HEK293T (cell line): Measurements from ENCODE around the gene ADH1A.
"Not testable (repeated sequence)": the region's sequence is repeated elsewhere in the genome, so short reads cannot be mapped to it uniquely, and the experiment has no call there.

Source experiments
- CTCF ChIA-PET: fragments of 350-600 bp; formaldehyde crosslinking; extraction: SDS; loops from one replicate; lab custom pipeline; 2021; ENCODE audit warnings: antibody characterized with exemption, inconsistent platforms; lab: Yijun Ruan, JAX
- POLR2A ChIA-PET: fragments of 350-600 bp; formaldehyde crosslinking; extraction: SDS; loops from one replicate; lab custom pipeline; 2020; ENCODE audit warnings: antibody characterized with exemption, inconsistent platforms; lab: Yijun Ruan, JAX
- DNase-seq: peaks from one replicate; pipeline ENCODE4 v3.0.0; 2012; ENCODE audit warnings: mixed read lengths; ENCODE audit errors: extremely low spot score
- ARNT ChIP-seq: fragments of 450-650 bp; IDR thresholded peaks from 2 replicates; pipeline ENCODE4 v1.6.1; 2017; ENCODE audit warnings: mild to moderate bottlenecking
- BHLHE40 ChIP-seq: fragments of 450-650 bp; IDR thresholded peaks from 2 replicates; pipeline ENCODE4 v1.6.1; 2016; ENCODE audit warnings: mild to moderate bottlenecking, moderate library complexity, borderline replicate concordance
- CTBP1 ChIP-seq: fragments of 450-650 bp; IDR thresholded peaks from 2 replicates; pipeline ENCODE4 v1.6.1; 2016; ENCODE audit warnings: borderline replicate concordance
- ELF4 ChIP-seq: fragments of 450-650 bp; IDR thresholded peaks from 2 replicates; pipeline ENCODE4 v1.6.1; 2017; ENCODE audit warnings: antibody characterized with exemption
- FOXA1 ChIP-seq: fragments of 450-650 bp; IDR thresholded peaks from 2 replicates; pipeline ENCODE4 v1.6.1; 2016; ENCODE audit warnings: mild to moderate bottlenecking
- FOXK2 ChIP-seq: fragments of 450-650 bp; IDR thresholded peaks from 2 replicates; pipeline ENCODE4 v1.6.1; 2016; ENCODE audit warnings: mild to moderate bottlenecking
- FOXM1 ChIP-seq: fragments of 450-650 bp; IDR thresholded peaks from 2 replicates; pipeline ENCODE4 v1.6.1; 2017; ENCODE audit warnings: mild to moderate bottlenecking, borderline replicate concordance
- HDGF ChIP-seq: fragments of 450-650 bp; IDR thresholded peaks from 2 replicates; pipeline ENCODE4 v1.6.1; 2017; ENCODE audit warnings: antibody characterized with exemption, borderline replicate concordance
- L3MBTL2 ChIP-seq: fragments of 450-650 bp; conservative IDR thresholded peaks from 2 replicates; pipeline ENCODE4 v1.6.1; 2016; ENCODE audit warnings: mild to moderate bottlenecking
- LEF1 ChIP-seq: fragments of 450-650 bp; IDR thresholded peaks from 2 replicates; pipeline ENCODE4 v1.6.1; 2017; ENCODE audit warnings: mild to moderate bottlenecking, borderline replicate concordance
- NFRKB ChIP-seq: fragments of 450-650 bp; IDR thresholded peaks from 2 replicates; pipeline ENCODE4 v1.6.1; 2016; ENCODE audit warnings: mild to moderate bottlenecking, moderate library complexity
- PKNOX1 ChIP-seq: fragments of 450-650 bp; IDR thresholded peaks from 2 replicates; pipeline ENCODE4 v1.6.1; 2016
- SP1 ChIP-seq: fragments of 450-650 bp; IDR thresholded peaks from 2 replicates; pipeline ENCODE4 v1.6.1; 2017
- SUZ12 ChIP-seq: fragments of 450-650 bp; IDR thresholded peaks from 2 replicates; pipeline ENCODE4 v1.6.1; 2016; ENCODE audit warnings: mild to moderate bottlenecking
- TARDBP ChIP-seq: fragments of 450-650 bp; IDR thresholded peaks from 2 replicates; pipeline ENCODE4 v1.6.1; 2016
- ZNF384 ChIP-seq: fragments of 450-650 bp; IDR thresholded peaks from 2 replicates; pipeline ENCODE4 v1.6.1; 2016

Gene ADH1A

GRCh38 chr4:99324979-99325378 is 34.2 kb upstream of the ADH1A start:
- POLR2A ChIA-PET: no interaction called here
- CTCF ChIA-PET: no interaction called here
- TF ChIP-seq NFRKB (no peak), L3MBTL2 (no peak), FOXK2 (no peak), PKNOX1 (no peak)
- no peak for DNase-seq

GRCh38 chr4:99324361-99324760 is 33.6 kb upstream of the ADH1A start:
- TF ChIP-seq SP1: no peak
- no peak for TF ChIP-seq FOXA1
- no peak for TF ChIP-seq FOXM1
- TF ChIP-seq NFRKB: no peak
- TF ChIP-seq PKNOX1: no peak
- no peak for TF ChIP-seq CTBP1
- no peak for TF ChIP-seq ZNF384
- no peak for TF ChIP-seq ELF4
- no peak for TF ChIP-seq ARNT
- TF ChIP-seq L3MBTL2: no peak
- no peak for DNase-seq
- CTCF ChIA-PET: no interaction called here
- POLR2A ChIA-PET: no interaction called here

GRCh38 chr4:99323756-99324155 is 33.0 kb upstream of the ADH1A start:
- ChIA-PET CTCF (no interaction called here), POLR2A (no interaction called here)

GRCh38 chr4:99321241-99322191 is 30.7 kb upstream of the ADH1A start, which contains the start of gene ADH1B:
TSS of gene ADH1B (minus strand) at chr4:99321401. CDS start at chr4:99321331, 70 bp downstream.
- ChIA-PET CTCF (no interaction called here), POLR2A (no interaction called here)
- no peak for DNase-seq
- TF ChIP-seq ARNT (no peak), CTBP1 (no peak), TARDBP (no peak), SP1 (no peak), PKNOX1 (no peak), FOXK2 (no peak), FOXA1 (no peak), FOXM1 (no peak), BHLHE40 (no peak), HDGF (no peak), LEF1 (no peak), SUZ12 (no peak), NFRKB (no peak), L3MBTL2 (no peak), ELF4 (no peak), ZNF384 (no peak)

More at GRCh38 chr4:99323756-99324155, 33.0 kb upstream of the ADH1A start:
- DNase-seq: no peak
- TF ChIP-seq FOXK2 (no peak), SUZ12 (no peak), FOXA1 (no peak), PKNOX1 (no peak)

- POLR2A ChIA-PET, DNase-seq, CTCF ChIA-PET: not testable (repeated sequence)
These were observed 27.0 kb upstream of the ADH1A start for GRCh38 chr4:99317811-99318210.

- ChIA-PET CTCF (no interaction called here), POLR2A (no interaction called here)
- DNase-seq: no peak
- TF ChIP-seq FOXK2 (no peak), FOXM1 (no peak), TARDBP (no peak), SUZ12 (no peak)
These were observed 26.6 kb upstream of the ADH1A start for GRCh38 chr4:99317354-99317753.

GRCh38 chr4:99315839-99316238 is 25.1 kb upstream of the ADH1A start:
- POLR2A ChIA-PET: no interaction called here
- DNase-seq: no peak
- CTCF ChIA-PET: no interaction called here
- no peak for TF ChIP-seq FOXA1
- no peak for TF ChIP-seq SP1
- TF ChIP-seq NFRKB: no peak
- no peak for TF ChIP-seq FOXK2
- TF ChIP-seq ELF4: no peak
